Adrenal gland (tissue), 5 donors: ENCODE data around the gene IQUB.

Source experiments
- CTCF ChIP-seq, 6 experiments: fragments of 450-650 bp in 4 of 6; fragments of 200-600 bp in 2 of 6; sonication (generic) in 1 of 6; IDR thresholded peaks; 1 replicate in 5 of 6; 2 replicates in 1 of 6; pipeline versions ENCODE4 v1.5.1 to v1.8.0; 2016 to 2021; ENCODE audit warnings: antibody characterized with exemption in 6 of 6, mild to moderate bottlenecking in 2 of 6, moderate library complexity in 1 of 6
- POLR2A ChIP-seq, 2 donors: fragments of 450-650 bp; IDR thresholded peaks; one replicate each; pipeline ENCODE4 v1.6.1; 2017; ENCODE audit warnings: antibody characterized with exemption in 2 of 2, mild to moderate bottlenecking in 2 of 2, moderate library complexity in 1 of 2
- donor health status: DM: no; HTN: no; CAD: no.

GRCh38 chr7:123472750-123473445 lies 61.5 kb downstream of the IQUB start:
- no peak for TF ChIP-seq POLR2A (IDR thresholded peaks at IDR 0.05)
- no peak for TF ChIP-seq CTCF (IDR thresholded peaks at IDR 0.05)
